A549 (cell line): ENCODE data around the gene CABP2.

Experiments used
- CEBPB ChIP-seq, 2 experiments: fragments of >200 bp in 1 of 2; sonication (Bioruptor Twin) in 1 of 2; formaldehyde crosslinking in 1 of 2; IDR thresholded peaks; 2 replicates each; pipeline ENCODE4 v1.6.1; 2012 to 2016
- CHD4 ChIP-seq: fragments of 200-600 bp; sonication (generic); IDR thresholded peaks from 2 replicates; pipeline ENCODE4 v1.6.1; 2016; ENCODE audit warnings: antibody characterized with exemption, mild to moderate bottlenecking, borderline replicate concordance
- EP300 ChIP-seq, 2 experiments: fragments of >200 bp; sonication (Bioruptor Twin); formaldehyde crosslinking; IDR thresholded peaks; 2 replicates in 1 of 2; 3 replicates in 1 of 2; pipeline ENCODE4 v1.6.1; 2016 to 2017
- KDM1A ChIP-seq: fragments of 200-600 bp; sonication (generic); IDR thresholded peaks from 2 replicates; pipeline ENCODE4 v1.6.1; 2016; ENCODE audit warnings: low read depth, mild to moderate bottlenecking
- KDM5A ChIP-seq: fragments of 200-600 bp; sonication (generic); IDR thresholded peaks from 2 replicates; pipeline ENCODE4 v1.6.1; 2016; ENCODE audit warnings: antibody characterized with exemption, mild to moderate bottlenecking
- MAFK ChIP-seq: fragments of 450-650 bp; IDR thresholded peaks from 2 replicates; pipeline ENCODE4 v1.6.1; 2014; ENCODE audit not compliant: partially characterized antibody
- PHF8 ChIP-seq: fragments of 200-600 bp; sonication (generic); IDR thresholded peaks from 2 replicates; pipeline ENCODE4 v1.6.1; 2016; ENCODE audit warnings: low read depth, mild to moderate bottlenecking, antibody characterized with exemption, moderate library complexity, borderline replicate concordance
- POLR2A ChIP-seq: IDR thresholded peaks from 2 replicates; pipeline ENCODE4 v1.6.1; 2012; ENCODE audit warnings: mild to moderate bottlenecking, low read length
- TF ChIP-seq, protein P1 (sequence below): fragments of >200 bp; sonication (Bioruptor Twin); formaldehyde crosslinking; IDR thresholded peaks from 3 replicates; pipeline ENCODE4 v1.5.1; 2016
- TF ChIP-seq, protein P2 (sequence below): IDR thresholded peaks from 2 replicates; pipeline ENCODE4 v1.6.1; 2012; ENCODE audit warnings: low read depth, borderline replicate concordance
- TF ChIP-seq, protein P3 (sequence below): fragments of 200-600 bp; sonication (generic); IDR thresholded peaks from 2 replicates; pipeline ENCODE4 v1.6.1; 2016; ENCODE audit warnings: antibody characterized with exemption, mild to moderate bottlenecking, moderate library complexity

DNA sequence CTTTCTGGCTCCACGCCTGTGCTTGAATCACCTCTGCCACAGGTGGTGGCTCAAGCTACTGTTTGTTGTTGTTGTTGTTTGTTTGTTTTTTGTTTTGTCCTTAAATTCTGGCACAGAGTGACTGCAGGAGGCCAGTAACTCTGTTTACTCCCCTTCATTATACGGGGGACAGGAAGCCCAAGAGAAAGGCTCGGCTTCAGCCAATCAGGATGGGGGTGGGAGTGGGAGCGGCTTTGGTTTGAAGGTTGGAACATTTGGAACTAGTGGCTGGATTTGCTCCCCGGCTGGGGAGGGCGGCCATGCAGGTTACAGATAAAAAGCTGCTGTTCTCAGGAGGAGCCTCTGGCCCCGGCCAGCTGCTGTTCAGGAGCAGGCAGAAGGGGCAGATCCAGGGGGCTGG is 19.7 kb upstream of the CABP2 start:
- TF ChIP-seq KDM1A, result no peak
- TF ChIP-seq MAFK, result no peak
- TF ChIP-seq PHF8, result no peak
- no peak for TF ChIP-seq EP300 (IDR thresholded peaks at IDR 0.05)
- TF ChIP-seq, protein P1, sequence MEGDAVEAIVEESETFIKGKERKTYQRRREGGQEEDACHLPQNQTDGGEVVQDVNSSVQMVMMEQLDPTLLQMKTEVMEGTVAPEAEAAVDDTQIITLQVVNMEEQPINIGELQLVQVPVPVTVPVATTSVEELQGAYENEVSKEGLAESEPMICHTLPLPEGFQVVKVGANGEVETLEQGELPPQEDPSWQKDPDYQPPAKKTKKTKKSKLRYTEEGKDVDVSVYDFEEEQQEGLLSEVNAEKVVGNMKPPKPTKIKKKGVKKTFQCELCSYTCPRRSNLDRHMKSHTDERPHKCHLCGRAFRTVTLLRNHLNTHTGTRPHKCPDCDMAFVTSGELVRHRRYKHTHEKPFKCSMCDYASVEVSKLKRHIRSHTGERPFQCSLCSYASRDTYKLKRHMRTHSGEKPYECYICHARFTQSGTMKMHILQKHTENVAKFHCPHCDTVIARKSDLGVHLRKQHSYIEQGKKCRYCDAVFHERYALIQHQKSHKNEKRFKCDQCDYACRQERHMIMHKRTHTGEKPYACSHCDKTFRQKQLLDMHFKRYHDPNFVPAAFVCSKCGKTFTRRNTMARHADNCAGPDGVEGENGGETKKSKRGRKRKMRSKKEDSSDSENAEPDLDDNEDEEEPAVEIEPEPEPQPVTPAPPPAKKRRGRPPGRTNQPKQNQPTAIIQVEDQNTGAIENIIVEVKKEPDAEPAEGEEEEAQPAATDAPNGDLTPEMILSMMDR, result no peak
- TF ChIP-seq, protein P2, sequence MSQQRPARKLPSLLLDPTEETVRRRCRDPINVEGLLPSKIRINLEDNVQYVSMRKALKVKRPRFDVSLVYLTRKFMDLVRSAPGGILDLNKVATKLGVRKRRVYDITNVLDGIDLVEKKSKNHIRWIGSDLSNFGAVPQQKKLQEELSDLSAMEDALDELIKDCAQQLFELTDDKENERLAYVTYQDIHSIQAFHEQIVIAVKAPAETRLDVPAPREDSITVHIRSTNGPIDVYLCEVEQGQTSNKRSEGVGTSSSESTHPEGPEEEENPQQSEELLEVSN, result no peak
- TF ChIP-seq POLR2A, result no peak
- no peak for TF ChIP-seq KDM5A
- TF ChIP-seq CHD4, result no peak
- TF ChIP-seq CEBPB (IDR thresholded peaks at IDR 0.05), result no peak
- TF ChIP-seq, protein P3, sequence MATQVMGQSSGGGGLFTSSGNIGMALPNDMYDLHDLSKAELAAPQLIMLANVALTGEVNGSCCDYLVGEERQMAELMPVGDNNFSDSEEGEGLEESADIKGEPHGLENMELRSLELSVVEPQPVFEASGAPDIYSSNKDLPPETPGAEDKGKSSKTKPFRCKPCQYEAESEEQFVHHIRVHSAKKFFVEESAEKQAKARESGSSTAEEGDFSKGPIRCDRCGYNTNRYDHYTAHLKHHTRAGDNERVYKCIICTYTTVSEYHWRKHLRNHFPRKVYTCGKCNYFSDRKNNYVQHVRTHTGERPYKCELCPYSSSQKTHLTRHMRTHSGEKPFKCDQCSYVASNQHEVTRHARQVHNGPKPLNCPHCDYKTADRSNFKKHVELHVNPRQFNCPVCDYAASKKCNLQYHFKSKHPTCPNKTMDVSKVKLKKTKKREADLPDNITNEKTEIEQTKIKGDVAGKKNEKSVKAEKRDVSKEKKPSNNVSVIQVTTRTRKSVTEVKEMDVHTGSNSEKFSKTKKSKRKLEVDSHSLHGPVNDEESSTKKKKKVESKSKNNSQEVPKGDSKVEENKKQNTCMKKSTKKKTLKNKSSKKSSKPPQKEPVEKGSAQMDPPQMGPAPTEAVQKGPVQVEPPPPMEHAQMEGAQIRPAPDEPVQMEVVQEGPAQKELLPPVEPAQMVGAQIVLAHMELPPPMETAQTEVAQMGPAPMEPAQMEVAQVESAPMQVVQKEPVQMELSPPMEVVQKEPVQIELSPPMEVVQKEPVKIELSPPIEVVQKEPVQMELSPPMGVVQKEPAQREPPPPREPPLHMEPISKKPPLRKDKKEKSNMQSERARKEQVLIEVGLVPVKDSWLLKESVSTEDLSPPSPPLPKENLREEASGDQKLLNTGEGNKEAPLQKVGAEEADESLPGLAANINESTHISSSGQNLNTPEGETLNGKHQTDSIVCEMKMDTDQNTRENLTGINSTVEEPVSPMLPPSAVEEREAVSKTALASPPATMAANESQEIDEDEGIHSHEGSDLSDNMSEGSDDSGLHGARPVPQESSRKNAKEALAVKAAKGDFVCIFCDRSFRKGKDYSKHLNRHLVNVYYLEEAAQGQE, result no peak
